H1 (cell line): Measurements from ENCODE around the gene PSMC5. TPM values are rescaled to one million over a fixed set of nuclear protein-coding genes. Genes with fewer than 3 reads are reported as not detected.

Source experiments
- RBBP5 ChIP-seq: IDR thresholded peaks from 2 replicates; pipeline ENCODE4 v1.7.1; 2012; ENCODE audit warnings: low read depth, mild to moderate bottlenecking, inconsistent platforms, low read length, moderate library complexity, borderline replicate concordance
- polyA plus RNA-seq, 7 experiments: library from polyadenylated mRNA; depleted of rRNA in 3 of 7; stranded (reverse) in 5 of 7; unstranded in 2 of 7; fragments of >200 nt in 5 of 7; fragments of 200-250 nt in 2 of 7; gene quantifications; 1 replicate in 5 of 7; 2 replicates in 1 of 7; 4 replicates in 1 of 7; pipeline versions ENCODE4 v1.2.1 to v1.2.3, GENCODE V29; 2011 to 2013; ENCODE audit warnings: missing spikeins in 2 of 7, mixed read lengths in 2 of 7
- total RNA-seq: library from RNA; stranded (reverse); fragmentation: NEBNext Ultra II Directional; extraction: Animal tissue kit (Norgen Biotek cat#: 25700); gene quantifications from 2 replicates; pipeline ENCODE4 v1.2.1, GENCODE V29; 2021
- TF ChIP-seq, protein P1 (sequence below): fragments of 300-600 bp; sonication (generic); IDR thresholded peaks from 2 replicates; pipeline ENCODE4 v1.7.1; 2012; ENCODE audit warnings: low read length, moderate library complexity, mild to moderate bottlenecking, inconsistent platforms; ENCODE audit not compliant: insufficient replicate concordance

The PSMC5 gene
- total and polyA plus RNA-seq, 2 of the 8 experiments (the other 6 are each of a cell fraction or from before 2014, with no cell fraction given) = 172 to 180 TPM

DNA sequence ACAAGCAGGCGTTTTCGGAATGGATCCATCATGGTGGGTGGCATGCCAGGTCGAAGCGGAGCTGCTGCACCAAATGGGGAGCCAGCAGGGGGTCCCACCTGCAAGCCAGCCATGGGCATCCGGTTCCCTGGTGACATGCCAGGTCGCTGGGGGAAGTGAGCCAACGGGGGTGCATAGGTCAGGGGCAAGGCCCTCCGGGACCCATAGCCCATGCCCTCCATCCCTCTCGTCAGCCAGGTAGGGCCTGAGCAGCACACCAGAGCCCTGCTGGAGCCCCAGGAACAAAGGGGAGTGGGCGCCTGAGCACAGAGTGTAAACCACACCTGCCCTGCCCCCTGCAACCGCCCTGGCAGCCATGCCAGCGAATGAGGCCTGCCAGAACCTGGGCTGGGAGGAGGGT, 10.2 kb downstream of the PSMC5 start (continued):
- TF ChIP-seq, protein P1, sequence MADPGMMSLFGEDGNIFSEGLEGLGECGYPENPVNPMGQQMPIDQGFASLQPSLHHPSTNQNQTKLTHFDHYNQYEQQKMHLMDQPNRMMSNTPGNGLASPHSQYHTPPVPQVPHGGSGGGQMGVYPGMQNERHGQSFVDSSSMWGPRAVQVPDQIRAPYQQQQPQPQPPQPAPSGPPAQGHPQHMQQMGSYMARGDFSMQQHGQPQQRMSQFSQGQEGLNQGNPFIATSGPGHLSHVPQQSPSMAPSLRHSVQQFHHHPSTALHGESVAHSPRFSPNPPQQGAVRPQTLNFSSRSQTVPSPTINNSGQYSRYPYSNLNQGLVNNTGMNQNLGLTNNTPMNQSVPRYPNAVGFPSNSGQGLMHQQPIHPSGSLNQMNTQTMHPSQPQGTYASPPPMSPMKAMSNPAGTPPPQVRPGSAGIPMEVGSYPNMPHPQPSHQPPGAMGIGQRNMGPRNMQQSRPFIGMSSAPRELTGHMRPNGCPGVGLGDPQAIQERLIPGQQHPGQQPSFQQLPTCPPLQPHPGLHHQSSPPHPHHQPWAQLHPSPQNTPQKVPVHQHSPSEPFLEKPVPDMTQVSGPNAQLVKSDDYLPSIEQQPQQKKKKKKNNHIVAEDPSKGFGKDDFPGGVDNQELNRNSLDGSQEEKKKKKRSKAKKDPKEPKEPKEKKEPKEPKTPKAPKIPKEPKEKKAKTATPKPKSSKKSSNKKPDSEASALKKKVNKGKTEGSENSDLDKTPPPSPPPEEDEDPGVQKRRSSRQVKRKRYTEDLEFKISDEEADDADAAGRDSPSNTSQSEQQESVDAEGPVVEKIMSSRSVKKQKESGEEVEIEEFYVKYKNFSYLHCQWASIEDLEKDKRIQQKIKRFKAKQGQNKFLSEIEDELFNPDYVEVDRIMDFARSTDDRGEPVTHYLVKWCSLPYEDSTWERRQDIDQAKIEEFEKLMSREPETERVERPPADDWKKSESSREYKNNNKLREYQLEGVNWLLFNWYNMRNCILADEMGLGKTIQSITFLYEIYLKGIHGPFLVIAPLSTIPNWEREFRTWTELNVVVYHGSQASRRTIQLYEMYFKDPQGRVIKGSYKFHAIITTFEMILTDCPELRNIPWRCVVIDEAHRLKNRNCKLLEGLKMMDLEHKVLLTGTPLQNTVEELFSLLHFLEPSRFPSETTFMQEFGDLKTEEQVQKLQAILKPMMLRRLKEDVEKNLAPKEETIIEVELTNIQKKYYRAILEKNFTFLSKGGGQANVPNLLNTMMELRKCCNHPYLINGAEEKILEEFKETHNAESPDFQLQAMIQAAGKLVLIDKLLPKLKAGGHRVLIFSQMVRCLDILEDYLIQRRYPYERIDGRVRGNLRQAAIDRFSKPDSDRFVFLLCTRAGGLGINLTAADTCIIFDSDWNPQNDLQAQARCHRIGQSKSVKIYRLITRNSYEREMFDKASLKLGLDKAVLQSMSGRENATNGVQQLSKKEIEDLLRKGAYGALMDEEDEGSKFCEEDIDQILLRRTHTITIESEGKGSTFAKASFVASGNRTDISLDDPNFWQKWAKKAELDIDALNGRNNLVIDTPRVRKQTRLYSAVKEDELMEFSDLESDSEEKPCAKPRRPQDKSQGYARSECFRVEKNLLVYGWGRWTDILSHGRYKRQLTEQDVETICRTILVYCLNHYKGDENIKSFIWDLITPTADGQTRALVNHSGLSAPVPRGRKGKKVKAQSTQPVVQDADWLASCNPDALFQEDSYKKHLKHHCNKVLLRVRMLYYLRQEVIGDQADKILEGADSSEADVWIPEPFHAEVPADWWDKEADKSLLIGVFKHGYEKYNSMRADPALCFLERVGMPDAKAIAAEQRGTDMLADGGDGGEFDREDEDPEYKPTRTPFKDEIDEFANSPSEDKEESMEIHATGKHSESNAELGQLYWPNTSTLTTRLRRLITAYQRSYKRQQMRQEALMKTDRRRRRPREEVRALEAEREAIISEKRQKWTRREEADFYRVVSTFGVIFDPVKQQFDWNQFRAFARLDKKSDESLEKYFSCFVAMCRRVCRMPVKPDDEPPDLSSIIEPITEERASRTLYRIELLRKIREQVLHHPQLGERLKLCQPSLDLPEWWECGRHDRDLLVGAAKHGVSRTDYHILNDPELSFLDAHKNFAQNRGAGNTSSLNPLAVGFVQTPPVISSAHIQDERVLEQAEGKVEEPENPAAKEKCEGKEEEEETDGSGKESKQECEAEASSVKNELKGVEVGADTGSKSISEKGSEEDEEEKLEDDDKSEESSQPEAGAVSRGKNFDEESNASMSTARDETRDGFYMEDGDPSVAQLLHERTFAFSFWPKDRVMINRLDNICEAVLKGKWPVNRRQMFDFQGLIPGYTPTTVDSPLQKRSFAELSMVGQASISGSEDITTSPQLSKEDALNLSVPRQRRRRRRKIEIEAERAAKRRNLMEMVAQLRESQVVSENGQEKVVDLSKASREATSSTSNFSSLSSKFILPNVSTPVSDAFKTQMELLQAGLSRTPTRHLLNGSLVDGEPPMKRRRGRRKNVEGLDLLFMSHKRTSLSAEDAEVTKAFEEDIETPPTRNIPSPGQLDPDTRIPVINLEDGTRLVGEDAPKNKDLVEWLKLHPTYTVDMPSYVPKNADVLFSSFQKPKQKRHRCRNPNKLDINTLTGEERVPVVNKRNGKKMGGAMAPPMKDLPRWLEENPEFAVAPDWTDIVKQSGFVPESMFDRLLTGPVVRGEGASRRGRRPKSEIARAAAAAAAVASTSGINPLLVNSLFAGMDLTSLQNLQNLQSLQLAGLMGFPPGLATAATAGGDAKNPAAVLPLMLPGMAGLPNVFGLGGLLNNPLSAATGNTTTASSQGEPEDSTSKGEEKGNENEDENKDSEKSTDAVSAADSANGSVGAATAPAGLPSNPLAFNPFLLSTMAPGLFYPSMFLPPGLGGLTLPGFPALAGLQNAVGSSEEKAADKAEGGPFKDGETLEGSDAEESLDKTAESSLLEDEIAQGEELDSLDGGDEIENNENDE = no peak
- no peak for TF ChIP-seq RBBP5
